NCI-H2029 (cell line): Measurements from ENCODE around the gene TSC22D4.
A peak's percentile ranks its signal among the peaks of the same experiment; 100 is the strongest.
"Not testable (repeated sequence)": the region's sequence is repeated elsewhere in the genome, so short reads cannot be mapped to it uniquely, and the experiment has no call there.

Experiments used
- DNase-seq: peaks from one replicate; lab custom pipeline; 2025; lab: John Stamatoyannopoulos, UW

TSC22D4 gene

GRCh38 chr7:100478958-100479660 lies at the start of gene TSC22D4:
TSC22D4 (minus strand) TSS chr7:100479214; CDS start chr7:100478038, 1,176 bp downstream.
- DNase-seq, result peak; percentile 82

DNA sequence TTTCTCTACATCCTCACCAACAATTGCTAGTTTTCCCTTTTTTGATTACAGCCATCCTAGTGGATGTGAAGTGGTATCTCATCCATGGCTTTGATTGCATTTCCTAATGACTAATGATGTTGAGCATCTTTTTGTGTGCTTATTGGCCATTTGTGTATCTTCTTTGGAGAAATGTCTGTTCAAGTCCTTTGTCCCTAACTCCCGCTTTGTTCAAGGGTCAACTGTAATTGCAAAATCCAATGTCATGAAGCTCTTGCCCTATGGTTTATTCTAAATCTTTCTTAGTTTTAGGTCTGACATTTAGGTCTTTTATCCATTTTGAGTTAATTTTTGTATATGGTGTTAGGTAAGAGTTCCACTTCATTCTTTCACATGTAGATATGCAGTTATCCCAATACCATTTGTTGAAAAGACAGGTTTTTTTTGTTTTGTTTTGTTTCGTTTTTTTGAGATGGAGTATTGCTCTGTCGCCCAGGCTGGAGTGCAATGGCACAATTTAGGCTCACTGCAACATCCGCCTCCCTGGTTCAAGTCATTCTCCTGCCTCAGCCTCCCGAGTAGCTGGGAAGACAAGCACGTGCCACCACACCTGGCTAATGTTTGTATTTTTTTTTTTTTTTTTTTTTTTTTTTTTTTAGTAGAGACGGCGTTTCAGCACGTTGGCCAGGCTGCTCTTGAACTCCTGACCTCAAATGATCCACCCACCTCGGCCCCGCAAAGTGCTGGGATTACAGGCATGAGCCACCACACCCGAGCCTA lies 49.3 kb upstream of the TSC22D4 start:
- not testable (repeated sequence) for DNase-seq

- DNase-seq, result not testable (repeated sequence)
These were observed 44.2 kb upstream of the TSC22D4 start for GRCh38 chr7:100523192-100523591.

DNA sequence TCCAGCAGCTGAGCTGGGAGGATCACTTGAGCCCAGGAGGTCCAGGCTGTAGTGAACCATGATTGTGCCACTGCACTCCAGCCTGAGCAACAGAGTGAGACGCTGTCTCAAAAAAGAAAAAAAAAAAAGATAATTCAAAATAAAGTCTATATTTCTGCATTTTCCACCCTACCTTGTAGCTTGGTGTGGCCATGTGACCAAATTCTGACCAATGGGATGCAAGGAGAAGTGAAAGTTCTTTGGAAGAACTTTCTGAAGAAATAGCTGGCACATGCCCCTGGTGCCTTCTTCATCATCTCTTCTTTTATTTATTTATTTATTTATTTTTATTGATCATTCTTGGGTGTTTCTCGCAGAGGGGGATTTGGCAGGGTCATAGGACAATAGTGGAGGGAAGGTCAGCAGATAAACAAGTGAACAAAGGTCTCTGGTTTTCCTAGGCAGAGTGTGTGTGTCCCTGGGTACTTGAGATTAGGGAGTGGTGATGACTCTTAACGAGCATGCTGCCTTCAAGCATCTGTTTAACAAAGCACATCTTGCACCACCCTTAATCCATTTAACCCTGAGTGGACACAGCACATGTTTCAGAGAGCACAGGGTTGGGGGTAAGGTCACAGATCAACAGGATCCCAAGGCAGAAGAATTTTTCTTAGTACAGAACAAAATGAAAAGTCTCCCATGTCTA lies 43.0 kb upstream of the TSC22D4 start:
- not testable (repeated sequence) for DNase-seq

GRCh38 chr7:100521076-100521475 lies 42.1 kb upstream of the TSC22D4 start:
- no peak for DNase-seq

DNA sequence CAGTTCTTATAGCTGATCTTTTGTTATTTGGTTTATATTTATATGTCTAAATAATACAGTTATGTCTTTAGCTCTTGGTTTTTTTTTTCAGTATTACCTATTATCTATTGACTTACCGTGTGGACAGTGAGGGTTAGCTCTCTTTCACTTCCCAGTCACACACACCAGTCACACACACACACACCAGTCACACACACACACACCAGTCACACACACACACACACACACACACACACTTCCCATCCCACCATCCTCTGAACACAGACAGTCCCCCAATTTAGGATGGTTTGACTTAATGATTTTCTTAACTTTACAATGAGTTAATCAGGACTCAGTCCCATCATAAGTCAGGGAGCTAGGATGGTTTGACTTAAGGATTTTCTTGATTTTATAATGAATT lies 41.1 kb upstream of the TSC22D4 start:
- DNase-seq, result no peak

DNA sequence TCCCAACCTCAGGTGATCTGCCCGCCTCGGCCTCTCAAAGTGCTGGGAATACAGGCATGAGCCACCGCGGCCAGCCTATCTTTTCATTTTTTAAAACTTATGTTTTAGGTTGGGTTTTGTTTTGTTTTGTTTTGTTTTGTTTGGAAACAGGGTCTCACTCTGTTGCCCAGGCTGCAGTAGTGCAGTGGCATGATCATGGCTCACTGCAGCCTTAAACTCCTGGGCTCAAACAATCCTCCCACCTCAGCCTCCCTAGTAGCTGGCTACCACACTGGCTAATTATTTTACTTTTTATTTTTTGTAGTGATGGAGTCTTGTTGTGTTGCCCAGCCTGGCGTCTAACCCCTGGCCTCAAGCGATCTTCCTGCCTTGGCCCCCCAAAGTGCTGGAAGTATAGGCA lies 40.6 kb upstream of the TSC22D4 start:
- no peak for DNase-seq

DNA sequence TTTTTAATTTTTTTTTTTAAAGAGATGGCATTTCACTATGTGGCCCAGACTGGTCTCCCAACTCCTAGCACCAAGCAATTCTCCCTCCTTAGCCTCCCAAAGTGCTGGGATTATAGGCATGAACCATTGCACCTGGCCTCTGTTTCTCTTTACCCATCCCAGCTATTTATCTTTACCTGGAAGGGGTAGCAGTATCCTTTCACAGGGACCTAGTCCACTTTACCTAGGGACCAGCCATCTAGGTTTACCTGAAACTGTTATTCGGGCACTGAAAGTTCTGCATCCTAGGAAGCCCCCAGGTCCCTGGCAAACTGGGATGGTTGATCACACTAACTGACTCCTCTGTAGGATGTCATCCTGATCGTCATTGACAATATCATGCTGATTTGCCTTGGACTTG lies 38.3 kb upstream of the TSC22D4 start:
- DNase-seq, result no peak

- DNase-seq, result no peak
These were observed 37.3 kb upstream of the TSC22D4 start for GRCh38 chr7:100516135-100516812.

DNA sequence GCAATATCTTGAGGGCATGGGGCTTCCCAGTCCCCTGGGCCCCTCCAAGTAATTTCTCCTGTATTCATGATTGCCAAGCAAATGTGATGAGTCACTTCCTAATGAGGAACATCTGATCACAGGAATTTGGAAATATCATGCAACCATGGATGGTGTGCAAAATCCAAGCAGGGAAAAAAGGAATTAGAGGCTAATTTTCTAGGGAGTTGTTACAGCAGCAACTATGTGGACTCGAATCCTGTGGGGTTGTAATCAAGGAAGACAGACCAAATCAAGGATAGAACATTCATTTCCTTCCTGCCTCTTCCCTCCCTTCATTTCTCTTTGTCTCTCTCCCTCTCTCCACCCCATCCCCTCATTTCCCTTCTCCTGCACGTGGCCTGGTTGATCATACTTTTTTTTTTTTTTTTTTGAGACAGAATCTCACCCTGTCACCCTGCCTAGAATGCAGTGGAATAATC lies 36.1 kb upstream of the TSC22D4 start:
- no peak for DNase-seq

GRCh38 chr7:100513212-100513810 lies 34.3 kb upstream of the TSC22D4 start:
- no peak for DNase-seq

GRCh38 chr7:100510437-100511239 lies 31.6 kb upstream of the TSC22D4 start:
- no peak for DNase-seq

DNA sequence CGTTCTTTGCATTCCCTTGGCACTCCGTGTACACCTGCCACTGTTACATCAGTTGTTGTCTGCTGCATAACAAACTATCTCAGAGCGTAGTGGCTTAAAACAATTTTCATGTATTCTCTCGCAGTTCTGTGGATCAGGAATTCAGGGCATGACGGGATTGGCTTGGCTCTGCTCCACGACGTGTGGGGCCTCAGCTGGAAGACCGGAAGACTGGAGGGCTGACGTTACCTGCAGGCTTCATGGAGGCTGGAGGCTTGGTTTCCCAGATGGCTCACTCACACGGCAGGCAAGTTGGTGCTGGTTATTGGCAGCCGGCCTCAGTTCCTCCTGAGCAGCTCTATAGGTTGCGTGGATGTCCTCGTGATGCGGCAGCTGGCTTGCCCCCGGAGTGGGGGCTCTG lies 30.2 kb upstream of the TSC22D4 start:
- DNase-seq, result peak; percentile 58

- DNase-seq, result no peak
These were observed 27.4 kb upstream of the TSC22D4 start for GRCh38 chr7:100506356-100506923.

DNA sequence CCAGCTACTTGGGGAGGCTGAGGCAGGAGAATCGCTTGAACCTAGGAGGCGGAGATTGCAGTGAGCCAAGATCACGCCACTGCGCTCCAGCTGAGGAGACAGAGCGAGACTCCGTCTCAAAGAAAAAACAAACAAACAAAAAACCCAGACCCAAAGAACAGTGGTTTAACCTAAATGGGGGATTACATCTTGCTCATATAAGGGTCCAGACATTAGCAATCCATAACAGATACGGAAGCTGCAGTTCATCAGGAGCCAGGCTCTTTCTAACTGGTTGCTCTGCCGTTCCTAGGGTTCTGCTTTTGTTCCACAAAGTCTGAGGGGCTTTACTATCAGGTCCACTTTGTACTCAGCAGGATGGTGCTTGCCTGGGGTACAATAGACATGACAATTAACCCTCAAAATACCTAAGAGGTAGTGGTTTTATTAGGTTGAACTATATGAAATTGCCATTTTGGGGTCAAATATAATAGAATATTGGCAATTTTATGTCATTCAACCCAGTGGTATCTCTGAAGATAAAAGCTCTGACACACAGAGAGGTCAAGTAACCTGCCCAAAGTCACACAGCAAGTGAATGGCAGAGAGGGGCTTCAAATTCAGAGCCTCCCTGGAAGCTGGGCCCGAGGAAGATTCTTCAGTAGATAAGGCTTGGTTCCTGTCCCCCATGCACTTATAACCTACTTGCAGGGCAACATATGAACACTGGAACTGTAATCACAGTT lies 26.0 kb upstream of the TSC22D4 start:
- DNase-seq, result no peak

GRCh38 chr7:100504031-100504430 lies 25.0 kb upstream of the TSC22D4 start:
- DNase-seq, result not testable (repeated sequence)

DNA sequence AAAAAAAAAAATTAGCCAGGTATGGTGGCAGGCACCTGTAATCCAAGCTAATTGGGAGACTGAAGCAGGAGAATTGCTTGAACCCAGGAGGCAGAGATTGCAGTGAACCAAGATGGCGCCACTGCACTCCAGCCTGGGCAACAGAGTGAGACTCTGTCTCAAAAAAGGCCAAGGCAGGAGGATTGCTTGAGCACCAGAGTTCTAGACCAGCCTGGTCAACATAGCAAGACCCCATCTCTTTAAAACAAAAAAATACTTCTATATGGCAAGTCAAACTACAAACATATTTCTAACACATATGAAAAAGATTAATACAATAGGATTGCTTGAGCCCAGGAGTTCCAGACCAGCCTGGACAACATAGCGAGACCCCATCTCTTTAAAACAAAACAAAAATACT lies 21.7 kb upstream of the TSC22D4 start:
- not testable (repeated sequence) for DNase-seq

GRCh38 chr7:100496509-100496908 lies 17.5 kb upstream of the TSC22D4 start:
- no peak for DNase-seq

- no peak for DNase-seq
These were observed 14.7 kb upstream of the TSC22D4 start for GRCh38 chr7:100493476-100494264.
